ENCODE measurements around the gene ATF6.
"Not testable (repeated sequence)": the region's sequence is repeated elsewhere in the genome, so short reads cannot be mapped to it uniquely, and the experiment has no call there.

The ATF6 gene

DNA sequence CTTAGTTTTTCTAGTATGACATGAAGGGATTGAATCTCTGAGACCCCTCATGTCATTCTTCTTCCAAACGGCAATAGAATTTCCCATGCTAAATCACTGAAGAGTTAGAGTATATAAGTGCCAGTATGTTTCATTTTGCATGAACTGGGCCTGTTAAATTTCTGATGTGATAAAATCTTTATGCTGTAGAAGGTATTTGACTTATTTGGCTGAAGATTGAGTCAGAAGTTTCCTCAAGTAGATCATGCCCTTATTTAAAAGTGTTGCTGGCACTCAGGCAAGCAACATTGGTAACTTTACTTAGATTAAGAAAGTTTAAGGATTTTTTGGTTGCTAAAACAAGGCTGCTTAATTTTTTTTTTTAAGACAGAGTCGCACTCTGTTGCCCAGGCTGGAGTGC, 13.3 kb downstream of the ATF6 start:
- DNase-seq (no peak), ATAC-seq (no peak)

DNA sequence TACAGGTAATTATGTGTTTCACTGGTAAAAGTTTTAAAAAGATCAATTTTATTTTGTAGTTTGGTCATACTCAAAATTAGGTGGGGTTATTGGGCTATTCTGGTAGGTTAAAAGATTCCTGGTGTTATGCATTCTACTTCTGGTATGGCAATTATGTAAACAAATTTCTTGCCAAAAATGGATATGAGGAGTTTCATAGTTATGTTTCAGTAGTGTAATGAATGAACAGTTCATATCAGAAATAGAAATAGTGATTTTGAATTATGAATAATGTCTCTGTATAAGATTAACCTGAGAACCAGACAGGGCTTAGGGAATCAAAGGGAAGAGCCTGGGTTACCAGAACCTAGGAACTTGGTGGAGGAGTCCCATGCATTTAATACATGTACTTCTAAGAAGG, 15.9 kb downstream of the ATF6 start:
- ATAC-seq (no peak), DNase-seq (no peak)

DNA sequence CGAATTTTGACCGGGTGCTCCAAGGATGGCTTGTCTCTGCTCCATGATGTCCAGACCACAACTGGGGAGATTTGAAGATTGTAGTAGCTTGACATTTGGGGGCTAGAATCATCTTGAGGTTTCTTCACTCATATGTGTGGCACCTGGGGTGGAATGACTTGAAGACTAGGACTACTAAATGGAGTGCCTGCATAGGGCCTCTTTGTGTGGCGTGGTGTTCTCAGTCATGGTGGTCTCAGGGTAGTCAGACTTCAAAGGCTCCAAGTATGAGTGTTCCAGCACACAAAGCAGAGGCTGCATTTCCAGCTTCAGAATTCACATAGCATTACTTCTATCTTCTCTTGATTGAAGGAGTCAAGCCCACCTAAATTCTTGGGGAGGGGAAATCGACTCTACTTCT, 16.8 kb downstream of the ATF6 start:
- peak; percentile 43 for ATAC-seq
- DNase-seq: no peak

DNA sequence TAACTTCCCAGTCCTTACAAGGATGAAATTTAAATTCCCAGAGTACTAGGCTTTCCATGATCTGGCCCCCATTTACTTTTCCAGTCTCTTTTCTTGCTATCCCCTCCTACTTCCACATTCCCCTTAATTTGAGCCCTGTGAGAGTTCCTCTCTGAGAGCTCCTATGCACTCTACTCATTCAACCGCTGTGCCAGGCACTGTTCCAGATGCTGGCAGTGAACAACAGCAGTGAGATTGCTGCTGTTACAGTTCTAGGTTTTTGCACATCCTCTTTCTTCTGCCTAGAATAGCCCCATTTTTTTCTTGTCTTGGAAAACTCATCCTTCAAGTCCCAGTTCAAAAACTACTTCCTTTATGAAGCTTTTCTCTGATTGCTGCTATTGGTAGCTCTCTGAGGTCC, 18.8 kb downstream of the ATF6 start:
- DNase-seq (no peak), ATAC-seq (no peak)

DNA sequence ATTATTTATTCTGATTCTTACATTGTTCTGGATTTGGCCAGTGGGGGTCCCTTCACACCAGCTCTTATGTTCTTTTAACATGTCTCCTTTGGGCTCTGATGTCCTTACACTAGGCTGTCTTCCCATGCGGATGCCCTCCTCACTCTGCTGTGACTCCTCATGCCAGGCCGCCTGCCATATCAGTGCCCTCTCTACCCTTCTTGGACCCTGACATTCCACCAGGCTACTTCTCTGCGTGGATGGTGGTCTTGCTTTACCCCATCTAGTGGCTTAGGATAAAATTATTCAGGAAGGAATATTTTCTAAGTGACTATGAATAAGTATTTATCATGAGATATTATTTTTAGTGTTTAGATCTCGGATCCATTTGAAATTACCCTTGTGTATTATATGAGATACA, 21.2 kb downstream of the ATF6 start:
- no peak for ATAC-seq

DNA sequence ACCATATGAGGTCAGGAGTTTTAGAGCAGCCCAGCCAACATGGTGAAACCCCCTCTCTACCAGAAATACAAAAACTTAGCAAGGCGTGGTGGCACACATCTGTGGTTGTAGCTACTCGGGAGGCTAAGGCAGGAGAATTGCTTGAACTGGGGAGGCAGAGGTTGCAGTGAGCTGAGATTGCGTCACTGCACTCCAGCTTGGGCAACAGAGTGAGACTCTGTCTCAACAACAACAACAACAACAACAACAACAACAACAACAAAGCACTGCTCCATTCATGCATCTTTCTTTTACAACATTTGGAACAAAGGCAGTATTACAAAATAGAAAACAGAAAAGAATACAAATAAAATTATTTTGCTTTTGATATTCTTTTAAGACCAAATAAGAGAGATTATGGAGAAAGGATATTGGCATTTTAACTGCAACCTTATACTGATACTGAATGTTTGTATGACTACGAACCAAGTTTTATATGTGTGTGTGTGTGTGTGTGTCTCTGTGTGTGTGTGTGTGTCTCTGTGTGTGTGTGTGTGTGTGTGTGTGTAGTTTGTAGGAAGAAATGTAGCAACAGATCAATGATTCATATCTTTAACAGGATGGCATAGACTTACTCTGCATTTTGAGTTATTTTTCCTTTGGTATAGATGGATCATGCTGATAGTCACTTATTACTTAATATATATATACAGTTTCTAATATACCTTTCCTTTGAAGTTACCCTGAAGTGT, 24.6 kb downstream of the ATF6 start:
- no peak for ATAC-seq

More for the DNA sequence above, 21.2 kb downstream of the ATF6 start:
- no peak for DNase-seq

DNA sequence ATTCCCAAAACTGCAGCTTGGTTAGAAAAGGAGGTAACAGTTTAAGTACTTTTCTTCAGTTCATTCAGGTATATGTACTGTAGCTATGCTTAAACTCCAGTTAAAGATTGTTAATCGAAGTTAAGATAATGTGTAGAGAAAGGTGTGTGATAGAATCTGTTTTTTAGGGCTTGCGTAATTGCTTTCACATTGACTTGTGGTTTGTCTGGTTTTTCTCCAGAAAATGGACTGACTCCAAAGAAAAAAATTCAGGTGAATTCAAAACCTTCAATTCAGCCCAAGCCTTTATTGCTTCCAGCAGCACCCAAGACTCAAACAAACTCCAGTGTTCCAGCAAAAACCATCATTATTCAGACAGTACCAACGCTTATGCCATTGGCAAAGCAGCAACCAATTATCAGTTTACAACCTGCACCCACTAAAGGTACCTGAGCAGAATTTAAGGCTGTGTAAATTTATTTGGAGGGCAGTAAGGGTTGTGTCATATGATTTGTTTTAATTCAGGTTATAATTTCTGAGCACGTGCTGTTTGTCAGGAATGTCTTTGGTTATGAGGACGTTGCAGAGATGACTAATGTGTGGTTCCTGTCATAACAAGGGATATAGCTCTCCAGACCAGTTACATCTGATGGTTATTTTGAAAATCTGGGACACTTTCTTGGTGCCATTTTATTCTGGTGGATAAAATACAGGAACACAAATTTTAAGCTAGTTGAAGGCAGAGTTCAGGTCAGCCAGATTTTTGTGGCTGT, 26.0 kb downstream of the ATF6 start:
- no peak for DNase-seq
- ATAC-seq: no peak

More for the DNA sequence above, 24.6 kb downstream of the ATF6 start:
- no peak for DNase-seq

DNA sequence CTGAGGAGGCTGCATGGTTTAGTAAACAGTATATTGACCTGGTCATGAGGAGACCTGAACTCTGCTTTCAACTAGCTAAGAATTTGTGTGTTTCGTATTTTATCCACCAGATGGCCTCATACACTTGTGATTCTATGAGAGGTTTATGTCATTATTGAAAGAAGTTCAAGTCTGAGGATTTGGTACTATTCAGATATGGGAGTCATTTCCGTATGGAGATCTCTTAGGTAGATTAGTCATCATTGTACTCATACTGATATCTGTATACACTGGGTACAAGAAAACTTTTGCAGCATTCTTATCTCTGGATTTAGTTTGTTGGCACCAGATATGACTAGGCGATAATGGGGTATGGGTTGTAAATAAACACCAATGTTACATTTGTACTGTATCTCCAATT, 26.6 kb downstream of the ATF6 start:
- no peak for DNase-seq
- peak; percentile 98 for ATAC-seq

DNA sequence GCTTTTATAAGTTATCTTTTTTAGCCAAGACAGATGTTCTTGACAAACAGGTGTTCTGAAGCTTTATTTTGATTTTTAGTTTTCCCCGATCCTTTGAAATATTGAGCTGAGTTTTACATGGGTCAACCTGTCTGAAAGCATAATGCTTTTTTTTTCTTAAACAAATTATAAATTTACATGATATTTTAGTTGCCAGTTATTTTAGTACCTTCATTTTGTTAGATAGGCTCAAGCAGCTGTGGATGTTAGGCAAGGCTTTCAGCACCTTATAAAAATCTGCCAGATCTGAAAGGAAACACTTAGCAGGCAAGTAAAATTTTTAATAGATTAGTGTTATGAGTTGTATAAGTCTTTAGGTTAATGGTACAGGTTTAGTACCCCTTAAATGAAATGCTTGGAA, 33.7 kb downstream of the ATF6 start:
- DNase-seq: no peak
- no peak for ATAC-seq

DNA sequence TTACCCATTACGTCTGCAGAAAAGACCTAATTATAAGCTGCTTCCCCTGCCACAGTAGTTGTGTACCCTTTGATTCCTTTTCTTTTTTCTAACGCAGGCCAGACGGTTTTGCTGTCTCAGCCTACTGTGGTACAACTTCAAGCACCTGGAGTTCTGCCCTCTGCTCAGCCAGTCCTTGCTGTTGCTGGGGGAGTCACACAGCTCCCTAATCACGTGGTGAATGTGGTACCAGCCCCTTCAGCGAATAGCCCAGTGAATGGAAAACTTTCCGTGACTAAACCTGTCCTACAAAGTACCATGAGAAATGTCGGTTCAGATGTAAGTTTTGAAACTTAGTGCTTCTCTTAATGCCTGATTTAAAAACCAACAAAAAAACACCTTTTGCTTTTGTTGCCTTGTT, 35.8 kb downstream of the ATF6 start:
- DNase-seq: no peak
- no peak for ATAC-seq

DNA sequence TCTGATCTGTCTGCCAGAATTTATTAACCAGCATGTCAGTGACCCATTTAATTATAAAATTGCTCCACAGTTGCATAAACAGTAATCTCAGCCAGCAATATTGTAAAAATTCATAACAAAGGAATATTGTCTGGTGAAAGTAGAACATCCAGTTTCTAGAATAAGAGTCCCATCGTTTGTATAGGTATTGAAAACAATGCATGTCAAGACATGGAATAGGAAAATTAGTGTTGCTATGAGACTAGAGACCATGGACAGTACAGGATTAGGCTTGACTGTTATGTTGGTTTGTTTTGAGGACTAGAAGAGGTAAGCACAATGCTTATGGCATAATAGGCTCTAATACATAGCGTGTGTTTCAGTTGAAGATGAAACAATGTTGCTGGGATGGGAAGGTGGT, 37.1 kb downstream of the ATF6 start:
- no peak for DNase-seq

DNA sequence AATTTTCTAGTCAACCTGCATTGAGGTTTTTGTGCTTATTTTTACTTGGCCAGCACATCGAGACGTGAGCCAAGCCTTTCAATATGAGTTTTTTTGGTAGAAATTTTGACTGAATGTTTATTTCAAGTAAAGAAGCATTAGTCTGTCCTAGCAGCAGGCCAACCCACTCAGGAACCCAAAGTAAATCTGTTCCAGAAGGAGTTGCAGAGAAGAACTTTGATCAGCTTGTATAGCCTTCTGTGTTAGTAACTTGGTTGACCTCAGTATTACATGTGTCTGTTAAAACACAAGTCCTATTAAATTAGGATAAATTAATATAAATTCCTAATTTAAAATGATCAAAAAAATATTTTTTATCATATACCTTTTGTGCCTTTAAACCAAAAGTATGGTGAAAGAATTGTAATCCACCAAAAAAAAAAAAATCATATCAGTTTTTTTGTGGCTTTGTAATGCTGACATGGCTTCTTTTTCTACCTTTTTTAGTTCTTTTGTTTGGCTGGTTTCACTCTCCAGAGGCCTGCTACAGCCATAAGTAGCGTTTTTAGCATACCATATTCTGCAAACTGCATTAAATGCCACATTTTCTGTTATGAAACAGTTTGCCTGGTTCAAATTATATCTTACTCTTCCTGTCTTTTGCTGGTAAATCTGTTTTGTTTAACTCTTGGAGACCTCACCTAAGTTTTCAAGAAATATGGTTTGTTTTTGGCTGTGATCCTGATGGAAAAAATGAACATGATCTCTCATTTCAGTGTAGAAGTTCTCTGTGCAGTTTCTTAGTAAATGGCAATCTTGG, 39.5 kb downstream of the ATF6 start:
- no peak for DNase-seq

More for the DNA sequence above, 37.1 kb downstream of the ATF6 start:
- ATAC-seq: no peak

DNA sequence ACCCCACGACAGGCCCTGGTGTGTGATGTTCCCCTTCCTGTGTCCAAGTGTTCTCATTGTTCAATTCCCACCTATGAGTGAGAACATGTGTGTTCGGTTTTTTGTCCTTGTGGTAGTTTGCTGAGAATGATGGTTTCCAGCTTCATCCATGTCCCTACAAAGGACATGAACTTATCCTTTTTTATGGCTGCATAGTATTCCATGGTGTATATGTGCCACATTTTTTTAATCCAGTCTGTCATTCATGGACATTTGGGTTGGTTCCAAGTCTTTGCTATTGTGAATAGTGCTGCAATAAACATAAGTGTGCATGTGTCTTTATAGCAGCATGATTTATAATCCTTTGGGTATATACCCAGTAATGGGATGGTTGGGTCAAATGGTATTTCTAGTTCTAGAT, 43.1 kb downstream of the ATF6 start:
- DNase-seq, ATAC-seq: not testable (repeated sequence)

More for the DNA sequence above, 39.5 kb downstream of the ATF6 start:
- ATAC-seq: no peak

DNA sequence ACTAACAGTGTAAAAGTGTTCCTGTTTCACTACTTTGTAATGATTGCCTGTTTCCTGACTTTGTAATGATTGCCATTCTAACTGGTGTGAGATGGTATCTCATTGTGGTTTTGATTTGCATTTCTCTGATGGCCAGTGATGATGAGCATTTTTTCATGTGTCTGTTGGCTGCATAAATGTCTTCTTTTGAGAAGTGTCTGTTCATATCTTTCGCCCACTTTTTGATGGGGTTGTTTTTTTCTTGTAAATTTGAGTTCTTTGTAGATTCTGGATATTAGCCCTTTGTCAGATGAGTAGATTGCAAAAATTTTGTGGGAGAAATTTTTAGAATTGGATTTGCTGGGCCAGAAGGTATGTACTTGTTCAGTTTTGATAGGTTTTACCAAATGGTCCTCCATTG, 43.5 kb downstream of the ATF6 start:
- DNase-seq, ATAC-seq: not testable (repeated sequence)

DNA sequence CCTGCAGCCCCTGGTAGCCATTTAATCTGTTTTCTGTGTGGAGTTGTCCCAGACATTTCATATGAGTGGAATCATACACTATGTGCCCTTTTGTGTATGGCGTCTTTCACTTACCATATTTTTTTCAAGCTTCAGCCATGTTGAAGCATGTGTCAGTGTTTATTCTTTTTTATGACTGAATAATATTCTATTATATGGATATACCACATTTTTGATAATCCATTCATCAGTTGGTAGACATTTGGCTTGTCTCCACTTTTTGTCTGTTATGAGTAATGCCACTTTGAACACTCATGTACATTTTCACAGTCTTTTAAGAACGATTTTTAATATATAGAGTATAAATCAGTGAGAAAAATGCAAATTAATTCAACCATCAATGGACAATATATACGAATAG, 44.7 kb downstream of the ATF6 start:
- DNase-seq (no peak), ATAC-seq (no peak)

DNA sequence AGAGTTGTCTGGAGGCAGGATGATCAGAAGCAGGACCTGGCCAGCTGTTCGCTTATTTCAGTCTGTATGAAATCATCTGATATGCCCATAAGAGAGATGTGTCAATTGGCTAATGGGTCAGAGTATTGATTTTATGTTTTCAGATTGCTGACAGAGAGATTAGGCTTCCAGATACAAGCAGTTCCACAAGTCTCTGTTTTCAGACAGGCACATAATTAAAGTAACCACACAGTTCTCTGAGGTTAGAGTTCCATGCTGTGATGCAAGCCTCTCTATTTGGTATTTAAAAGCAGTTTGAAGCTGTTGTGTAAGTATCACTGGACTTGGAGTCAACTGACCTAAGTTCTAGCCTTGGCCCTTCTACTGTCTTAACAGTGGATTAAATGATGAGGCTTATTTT, 50.1 kb downstream of the ATF6 start:
- no peak for ATAC-seq
- no peak for DNase-seq

DNA sequence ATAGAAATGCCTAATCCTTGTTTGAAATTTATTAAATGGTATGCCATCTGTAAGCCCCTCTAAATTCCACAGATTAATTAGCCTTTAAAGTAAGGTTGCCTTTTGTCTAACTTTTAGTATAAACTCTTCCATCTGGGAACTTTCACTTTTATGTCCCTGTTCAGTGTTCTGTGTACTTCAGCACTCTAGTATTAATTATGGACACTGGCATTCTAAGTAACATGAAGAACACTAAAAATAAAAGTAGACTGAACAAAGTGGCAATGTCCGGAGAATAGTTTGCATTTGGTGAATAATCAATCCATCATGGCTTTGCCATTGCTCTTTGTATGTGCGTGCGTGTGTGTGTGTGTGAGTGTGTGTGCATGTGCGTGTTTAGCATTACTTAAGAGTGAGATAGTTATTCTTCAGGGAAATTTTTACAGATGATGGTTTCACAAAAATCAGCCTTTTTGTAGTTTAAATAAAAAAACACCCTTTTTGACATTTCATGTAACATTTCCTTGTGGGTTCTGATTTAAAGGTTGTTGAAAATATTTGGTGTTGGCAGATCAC, 51.1 kb downstream of the ATF6 start:
- ATAC-seq: no peak

DNA sequence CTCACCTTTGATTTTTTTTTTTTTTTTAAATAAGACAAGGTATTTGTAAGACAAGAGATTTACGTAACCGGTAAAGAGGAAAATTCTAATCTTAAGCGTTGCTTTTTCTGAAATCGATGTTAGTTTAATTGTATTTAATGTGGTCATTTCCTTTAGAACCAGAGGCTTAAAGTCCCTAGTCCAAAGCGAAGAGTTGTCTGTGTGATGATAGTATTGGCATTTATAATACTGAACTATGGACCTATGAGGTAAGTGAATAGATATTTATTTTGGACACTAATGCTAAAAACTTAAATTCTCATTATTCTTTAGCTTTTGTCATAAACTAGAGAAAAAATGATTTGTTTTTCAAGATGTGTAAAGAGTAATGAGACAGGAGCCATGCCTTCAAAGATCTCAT, 54.8 kb downstream of the ATF6 start:
- no peak for DNase-seq
- ATAC-seq: no peak

More for the DNA sequence above, 51.1 kb downstream of the ATF6 start:
- no peak for DNase-seq

DNA sequence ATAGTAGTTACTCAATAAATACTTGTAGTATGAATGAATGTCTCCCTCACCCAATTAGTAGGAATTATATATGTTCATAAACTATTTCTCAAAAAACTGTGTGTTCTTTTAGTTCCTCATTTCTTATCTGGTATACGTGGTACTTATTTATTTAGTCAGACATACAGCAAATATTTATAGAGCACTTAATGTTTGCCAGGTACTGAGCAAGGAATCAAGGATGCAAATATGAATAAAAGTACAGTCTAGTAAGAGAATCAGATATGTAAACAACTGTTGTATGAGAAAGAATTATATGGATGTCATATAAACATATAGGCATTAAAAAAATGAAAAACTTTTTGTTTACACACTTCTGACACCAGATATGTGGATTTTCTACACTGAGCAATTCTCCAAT, 58.5 kb downstream of the ATF6 start:
- ATAC-seq (no peak), DNase-seq (no peak)

DNA sequence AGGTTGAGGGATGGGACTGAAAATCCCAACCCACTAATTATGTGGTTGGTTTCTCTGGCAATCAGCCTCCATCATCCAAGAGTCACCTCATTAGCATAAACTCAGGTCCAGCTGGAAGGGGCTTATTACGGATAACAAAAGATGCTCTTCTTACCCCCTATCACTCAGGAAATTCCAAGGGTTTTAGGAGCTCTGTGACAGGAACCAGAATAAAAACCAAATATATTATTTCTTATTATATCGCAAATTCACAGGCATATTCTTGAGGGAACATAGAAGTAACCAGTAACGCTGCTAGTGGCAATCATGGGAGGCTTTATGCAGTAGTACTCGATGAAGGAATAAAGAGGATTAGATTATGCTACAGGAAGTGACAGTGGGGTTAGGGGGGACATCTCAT, 59.7 kb downstream of the ATF6 start:
- DNase-seq (no peak), ATAC-seq (no peak)

DNA sequence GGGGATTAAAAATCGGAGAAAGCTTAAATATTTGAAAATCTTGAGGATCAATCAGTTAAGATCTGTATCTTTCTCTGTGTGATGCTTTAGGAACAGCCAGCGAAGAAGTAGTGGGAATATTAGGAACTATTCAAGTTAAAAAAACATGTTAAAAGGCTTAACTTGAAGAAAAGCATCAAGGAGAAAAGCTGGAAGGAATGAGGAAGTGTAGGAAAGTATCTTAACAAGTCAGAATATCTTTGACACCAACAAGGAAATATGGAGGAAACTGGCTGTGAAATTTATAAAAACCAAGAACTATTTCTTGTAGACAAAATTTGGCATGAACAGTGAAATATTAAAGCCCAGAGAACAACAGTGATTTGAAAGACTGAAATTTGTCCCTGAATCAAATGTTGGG, 60.4 kb downstream of the ATF6 start:
- no peak for ATAC-seq
- DNase-seq: no peak

DNA sequence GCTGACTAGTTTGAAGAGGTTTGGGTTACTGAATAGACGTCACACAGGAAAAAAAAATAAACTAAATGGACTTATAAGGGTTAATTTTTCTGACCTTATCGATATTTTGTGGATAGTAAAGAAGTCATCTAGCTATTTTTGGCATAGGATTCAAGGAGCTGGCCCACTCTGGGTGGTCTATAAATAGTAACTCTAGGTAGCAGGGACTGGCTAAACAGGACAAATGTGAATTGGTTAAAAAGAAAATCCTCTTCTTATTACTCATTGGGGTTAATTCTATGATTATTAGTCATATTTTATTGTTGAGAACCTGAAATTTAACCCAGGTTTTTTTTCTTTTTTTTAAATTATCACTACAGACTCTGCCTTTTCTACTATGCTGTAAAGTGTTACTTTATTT, 61.7 kb downstream of the ATF6 start:
- DNase-seq: no peak
- ATAC-seq: no peak

Measured in stimulated activated naive CD8-positive, alpha-beta T cell treated with anti-CD3 and anti-CD28 coated beads, Interleukin-15, Interleukin-2, amounts not matched to agents 100 U/mL and 50 U/mL, for 24 hours (primary cell).